GM19463 (cell line): Measurements from ENCODE around the gene PJA2.
"Not testable (repeated sequence)": the region's sequence is repeated elsewhere in the genome, so short reads cannot be mapped to it uniquely, and the experiment has no call there.

Source experiments
- ATAC-seq: cut with Tn5 transposase; IDR thresholded peaks from one replicate; pipeline ENCODE4 v1.9.1; 2021; ENCODE audit warnings: mild to moderate bottlenecking, moderate library complexity; ENCODE audit not compliant: unreplicated experiment

The PJA2 gene

DNA sequence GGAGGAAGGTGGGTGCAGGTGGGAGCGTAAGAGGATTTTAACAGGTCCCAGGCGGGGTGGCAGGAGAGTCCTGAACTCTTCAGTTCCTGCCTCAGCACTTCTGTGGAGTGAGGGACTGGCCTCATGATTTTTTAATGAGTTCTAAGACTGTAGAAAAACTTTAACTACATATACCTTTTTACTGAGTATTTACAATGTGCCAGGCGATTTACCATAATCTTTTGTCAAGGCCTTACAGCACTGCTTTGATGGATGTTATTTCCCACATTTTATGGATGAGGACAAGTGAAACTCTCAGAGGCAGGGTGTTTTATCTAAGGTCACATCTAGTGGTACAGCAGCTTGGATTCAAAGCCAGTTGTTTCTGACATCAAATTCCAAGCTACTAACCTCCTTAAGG, 99.5 kb downstream of the PJA2 start:
- no peak for ATAC-seq

DNA sequence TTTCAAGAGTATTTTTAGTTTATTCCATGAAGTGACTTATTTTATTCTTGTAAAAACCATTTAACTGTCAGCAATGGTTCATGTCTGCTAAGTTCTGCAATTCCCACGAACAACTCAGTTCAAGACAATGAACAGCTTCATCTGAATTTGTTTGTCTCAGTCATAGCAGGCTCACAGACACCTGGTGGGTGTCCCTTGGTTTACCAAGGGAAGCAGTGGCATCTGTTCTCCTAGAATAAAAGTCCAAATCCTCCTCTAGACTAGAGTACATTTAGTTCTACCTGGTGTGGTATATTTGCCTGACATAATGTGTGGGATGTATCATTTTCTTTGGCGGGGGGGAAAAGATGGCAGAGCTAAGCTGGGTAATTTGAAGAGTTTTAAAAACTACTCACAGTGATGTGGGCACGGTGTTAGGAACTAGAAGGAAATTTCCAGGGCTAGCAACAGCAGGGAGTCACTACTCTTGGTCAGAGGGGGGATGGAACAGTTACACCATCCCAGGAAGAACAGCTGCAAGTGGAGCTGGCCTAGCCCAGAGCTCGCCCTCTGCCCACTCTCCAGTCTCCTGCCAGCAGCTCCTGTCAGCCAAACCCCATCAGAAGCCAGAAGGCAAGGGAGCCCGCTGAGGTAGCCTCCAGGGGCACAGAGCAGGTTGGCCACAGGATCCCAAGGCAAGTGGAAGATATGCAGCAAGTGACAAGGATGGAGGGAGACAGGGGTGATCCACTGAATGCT, 100.3 kb downstream of the PJA2 start:
- no peak for ATAC-seq

GRCh38 chr5:109307951-109308350, 101.8 kb downstream of the PJA2 start:
- no peak for ATAC-seq

DNA sequence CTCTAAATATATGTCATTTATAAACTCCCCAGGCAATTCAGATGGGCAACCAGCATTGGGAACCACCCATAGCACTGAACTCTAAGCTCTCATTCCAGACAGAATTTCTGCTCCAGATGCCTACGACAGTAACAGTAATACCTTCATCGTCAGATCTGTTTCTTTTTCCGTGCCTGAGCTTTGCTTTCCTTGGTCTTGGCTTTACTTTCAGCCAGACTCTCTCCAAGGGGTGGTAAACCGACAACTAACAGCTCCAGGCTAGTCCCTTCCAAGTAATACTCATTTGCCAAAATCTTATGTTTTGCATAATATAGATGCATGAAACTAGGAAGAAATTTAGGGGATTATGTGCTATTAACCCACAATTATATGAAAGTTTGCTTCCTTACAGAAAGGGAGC, 102.3 kb downstream of the PJA2 start:
- no peak for ATAC-seq

DNA sequence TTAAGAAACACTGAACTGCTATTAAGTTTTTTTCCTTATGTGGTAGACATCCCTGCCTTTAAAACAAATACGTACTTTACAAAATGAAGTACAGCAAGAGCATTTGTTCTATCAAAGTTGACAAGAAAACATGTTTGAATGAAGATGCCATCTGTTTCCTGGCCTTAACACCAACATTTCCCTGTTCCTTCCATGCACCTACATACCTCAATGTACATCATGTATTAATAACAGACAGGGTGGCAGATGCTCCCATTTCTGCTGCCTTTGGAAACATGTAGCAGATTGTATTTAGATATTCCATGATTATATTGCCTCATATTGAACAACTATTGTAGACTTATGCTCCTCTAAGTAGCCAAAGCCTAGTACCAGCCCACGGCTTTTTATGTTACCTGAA, 104.4 kb downstream of the PJA2 start:
- no peak for ATAC-seq

GRCh38 chr5:109304309-109304708, 105.5 kb downstream of the PJA2 start:
- no peak for ATAC-seq

DNA sequence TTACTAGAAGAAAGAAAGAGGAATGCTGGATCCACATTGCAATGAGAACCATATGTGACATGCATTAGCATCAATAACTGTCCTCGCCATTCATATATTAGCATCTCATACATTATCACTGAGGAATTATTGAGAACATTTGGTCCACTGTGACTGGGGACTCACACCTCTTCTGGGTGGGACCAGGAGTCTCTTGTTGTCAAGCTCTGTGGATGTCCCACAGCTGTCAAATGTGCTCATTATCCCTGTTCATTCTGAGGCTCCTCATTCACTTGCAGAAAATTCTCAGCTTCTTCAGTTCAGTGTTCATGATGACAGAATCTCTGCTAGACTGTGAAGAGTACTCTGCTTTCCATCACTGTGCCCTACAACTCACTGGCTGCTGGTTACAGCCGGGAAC, 109.4 kb downstream of the PJA2 start:
- no peak for ATAC-seq

GRCh38 chr5:109299557-109299956, 110.2 kb downstream of the PJA2 start:
- no peak for ATAC-seq

DNA sequence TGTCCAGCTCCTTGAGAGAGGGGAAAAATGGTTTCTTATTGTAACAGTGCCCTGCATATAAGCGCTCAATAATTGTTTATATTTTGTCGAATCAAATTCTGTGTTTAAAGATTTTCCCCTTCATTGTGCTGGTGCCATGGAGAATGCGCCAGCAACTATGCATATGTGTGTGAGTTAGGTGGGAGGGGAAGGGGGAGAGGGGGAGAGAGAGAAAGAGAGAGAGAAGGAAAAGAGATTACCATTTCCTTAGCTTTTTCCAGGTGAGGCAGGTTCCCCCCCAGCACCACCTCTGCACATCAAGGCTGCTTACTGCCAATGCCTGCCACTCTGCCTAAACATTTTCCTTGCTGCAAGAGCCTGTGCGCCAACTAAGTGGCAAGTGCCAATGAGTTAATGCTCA, 111.0 kb downstream of the PJA2 start:
- no peak for ATAC-seq

- ATAC-seq: no peak
These were observed 111.9 kb downstream of the PJA2 start for GRCh38 chr5:109297900-109298299.

GRCh38 chr5:109291090-109291489, 118.7 kb downstream of the PJA2 start:
- ATAC-seq: no peak

GRCh38 chr5:109290231-109290630, 119.5 kb downstream of the PJA2 start:
- ATAC-seq: no peak

DNA sequence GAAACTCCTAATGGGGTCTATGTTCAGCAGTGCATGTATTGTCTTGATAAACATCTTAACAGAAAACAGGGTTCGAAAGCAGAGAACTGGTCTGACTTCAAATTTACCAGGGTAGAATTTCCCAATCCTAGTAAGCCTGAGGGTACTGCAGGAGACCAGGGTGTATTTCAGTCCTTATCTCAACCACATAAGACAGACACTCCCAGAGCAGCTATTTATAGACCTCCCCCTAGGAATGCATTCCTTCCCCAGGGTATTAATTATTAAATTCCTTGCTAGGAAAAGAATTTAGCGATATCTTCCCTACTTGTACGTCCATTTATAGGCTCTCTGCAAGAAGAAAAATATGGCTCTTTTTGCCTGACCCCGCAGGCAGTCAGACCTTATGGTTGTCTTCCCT, 123.1 kb downstream of the PJA2 start:
- ATAC-seq: not testable (repeated sequence)
